ENCODE results near the gene WWOX. TPM values are rescaled to one million over a fixed set of nuclear protein-coding genes. Genes with fewer than 3 reads are reported as not detected.

WWOX gene
- total RNA-seq, 1 experiment from 2014 or later, result 15.6 TPM

DNA sequence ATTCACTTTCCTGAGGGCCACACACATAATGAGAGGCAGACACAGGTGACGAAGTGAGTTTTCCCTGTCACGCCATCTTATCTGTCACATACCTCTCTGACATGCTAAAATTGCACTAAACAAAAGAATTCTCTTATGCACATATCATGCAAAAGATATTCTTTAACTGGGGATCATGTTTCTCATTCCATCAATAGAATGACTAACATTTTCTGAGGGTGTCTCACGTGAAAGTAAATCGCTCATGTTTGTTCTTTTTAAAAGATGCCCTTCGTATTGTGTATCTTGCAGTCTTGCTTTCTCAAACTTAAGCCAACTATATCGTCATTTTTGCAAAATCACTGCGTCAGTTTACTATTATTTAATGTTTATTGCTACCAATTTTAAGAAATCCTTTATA, 306.4 kb downstream of the WWOX start:
- H3K23ac ChIP-seq (ENCODE audit: insufficient read length, low read depth, low read length), result no peak overlapping the region
- no peak overlapping the region for H3K27ac Mint-ChIP-seq
- no peak overlapping the region for H3K56ac ChIP-seq (ENCODE audit: insufficient read length, low read depth, low read length)
- no peak overlapping the region for H2AK5ac ChIP-seq (ENCODE audit: insufficient read length, low read length)
- no peak overlapping the region for H2BK20ac ChIP-seq (ENCODE audit: low read depth, low read length, poor library complexity, severe bottlenecking)
- no peaks in the 10 kb centered on the region for H3K4me1 ChIP-seq (ENCODE audit: insufficient read depth, low read length)
- no peak overlapping the region for H3K9ac ChIP-seq (ENCODE audit: extremely low read depth, insufficient read length, low read length)
- no peaks in the 10 kb centered on the region for H3K79me1 ChIP-seq (ENCODE audit: insufficient read depth, low read depth, low read length, poor library complexity, severe bottlenecking)
- H3T11ph ChIP-seq (ENCODE audit: low read length), result no peak overlapping the region
- H3K9me3 Mint-ChIP-seq, result peaks cover 17 to 18% of the 10 kb centered on the region in 2 experiments
- H3K18ac ChIP-seq (ENCODE audit: insufficient read length, low read depth, low read length), result no peak overlapping the region
- H3K4me2 ChIP-seq (ENCODE audit: insufficient read depth, insufficient read length, low read length), result no peak overlapping the region
- no peaks in the 10 kb centered on the region for H3K23me2 ChIP-seq (ENCODE audit: insufficient read length, low read depth, low read length, poor library complexity, severe bottlenecking)
- no peak overlapping the region for H2BK12ac ChIP-seq (ENCODE audit: insufficient read length, low read depth, low read length)
- peaks cover 10 to 25% (median 11%) of the 10 kb centered on the region in 3 experiments for H3K36me3 Mint-ChIP-seq (ENCODE audit: insufficient read depth in 1 of 3, low read depth in 3 of 3)
- no peak overlapping the region for H4K8ac ChIP-seq (replicated peaks; ENCODE audit: insufficient read length, low read depth, low read length)
- H4K5ac ChIP-seq (ENCODE audit: insufficient read length, low read depth, low read length), result no peak overlapping the region
- no peaks in the 10 kb centered on the region for H3K79me2 ChIP-seq (ENCODE audit: insufficient read depth, low read length)
- no peaks in the 10 kb centered on the region for H4K20me1 ChIP-seq (ENCODE audit: control insufficient read depth, insufficient read depth, insufficient read length)
- H2AFZ ChIP-seq (ENCODE audit: low read length), result no peak overlapping the region
- H3K14ac ChIP-seq (ENCODE audit: insufficient read depth, low read length), result no peak overlapping the region
- H3K4me1 Mint-ChIP-seq, result peaks cover 0 to 6% of the 10 kb centered on the region in 2 experiments; a peak in 1 of 4 replicates
- no peaks in the 10 kb centered on the region for H3K27me3 ChIP-seq (ENCODE audit: insufficient read depth, low read length)
- no peak overlapping the region for H2BK15ac ChIP-seq (ENCODE audit: low read depth, low read length)
- H3K9me3 ChIP-seq (ENCODE audit: control insufficient read depth, low read depth, low read length), result peaks cover 7% of the 10 kb centered on the region
- no peak overlapping the region for H2BK5ac ChIP-seq (ENCODE audit: insufficient read length, low read length)
- peaks cover 3% of the 10 kb centered on the region; the same call in 1 of the 2 replicates for H3K27me3 Mint-ChIP-seq (ENCODE audit: low read depth)
- TF ChIP-seq, protein P1, sequence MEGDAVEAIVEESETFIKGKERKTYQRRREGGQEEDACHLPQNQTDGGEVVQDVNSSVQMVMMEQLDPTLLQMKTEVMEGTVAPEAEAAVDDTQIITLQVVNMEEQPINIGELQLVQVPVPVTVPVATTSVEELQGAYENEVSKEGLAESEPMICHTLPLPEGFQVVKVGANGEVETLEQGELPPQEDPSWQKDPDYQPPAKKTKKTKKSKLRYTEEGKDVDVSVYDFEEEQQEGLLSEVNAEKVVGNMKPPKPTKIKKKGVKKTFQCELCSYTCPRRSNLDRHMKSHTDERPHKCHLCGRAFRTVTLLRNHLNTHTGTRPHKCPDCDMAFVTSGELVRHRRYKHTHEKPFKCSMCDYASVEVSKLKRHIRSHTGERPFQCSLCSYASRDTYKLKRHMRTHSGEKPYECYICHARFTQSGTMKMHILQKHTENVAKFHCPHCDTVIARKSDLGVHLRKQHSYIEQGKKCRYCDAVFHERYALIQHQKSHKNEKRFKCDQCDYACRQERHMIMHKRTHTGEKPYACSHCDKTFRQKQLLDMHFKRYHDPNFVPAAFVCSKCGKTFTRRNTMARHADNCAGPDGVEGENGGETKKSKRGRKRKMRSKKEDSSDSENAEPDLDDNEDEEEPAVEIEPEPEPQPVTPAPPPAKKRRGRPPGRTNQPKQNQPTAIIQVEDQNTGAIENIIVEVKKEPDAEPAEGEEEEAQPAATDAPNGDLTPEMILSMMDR (conservative IDR thresholded peaks at IDR 0.05), result no peak
- no peak overlapping the region for H4K91ac ChIP-seq (ENCODE audit: insufficient read length, low read depth, low read length)
- WGBS (ENCODE audit: extremely low coverage, insufficient read length, low lambda C conversion rate), result no CpG with 5 or more reads among the region's 7 CpGs
- H3K4me3 Mint-ChIP-seq, result no peak overlapping the region
- no peak overlapping the region for H3K27ac ChIP-seq (ENCODE audit: insufficient read length, low read depth, low read length)
- H2BK120ac ChIP-seq (ENCODE audit: low read depth, low read length, poor library complexity, severe bottlenecking), result no peak overlapping the region
- no peak overlapping the region for H3K4ac ChIP-seq (ENCODE audit: low read depth, low read length)
- DNase-seq, result no peak
